Hematopoietic multipotent progenitor cell (in vitro differentiated cells): ENCODE measurements around the gene CCDC33. TPM values are rescaled to one million over a fixed set of nuclear protein-coding genes. Genes with fewer than 3 reads are reported as not detected.

Experiments used
- DNase-seq, 3 donors: peaks; one replicate each; pipeline ENCODE4 v3.0.0-alpha.2; 2011 to 2015; ENCODE audit warnings: low read depth in 2 of 3, low spot score in 2 of 3
- total RNA-seq: library from RNA; depleted of rRNA; stranded (reverse); fragments of >200 nt; gene quantifications from one replicate; pipeline ENCODE4 v1.2.3, GENCODE V29; 2012

Gene CCDC33
- total RNA-seq, 1 donor = not detected

DNA sequence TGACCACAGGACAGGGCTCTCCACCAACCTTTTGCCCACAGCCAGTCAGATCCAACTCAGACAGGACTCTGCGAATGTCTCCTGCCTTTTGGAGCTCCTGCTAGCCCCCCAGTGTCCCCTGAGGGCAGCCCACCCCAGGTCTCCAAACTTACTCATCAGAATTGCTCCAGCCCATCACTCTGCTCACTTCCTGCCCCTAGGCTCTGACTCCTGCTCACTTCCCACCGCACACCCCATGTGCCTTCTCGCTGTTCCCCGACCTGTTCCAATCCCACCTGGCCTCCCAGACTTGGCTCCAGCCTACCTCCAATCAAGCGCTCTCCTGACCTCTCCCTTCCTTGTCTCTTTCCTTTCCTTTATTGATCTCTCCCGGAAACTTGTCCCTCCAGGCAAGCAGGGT, 27.6 kb upstream of the CCDC33 start:
- DNase-seq = no peak

DNA sequence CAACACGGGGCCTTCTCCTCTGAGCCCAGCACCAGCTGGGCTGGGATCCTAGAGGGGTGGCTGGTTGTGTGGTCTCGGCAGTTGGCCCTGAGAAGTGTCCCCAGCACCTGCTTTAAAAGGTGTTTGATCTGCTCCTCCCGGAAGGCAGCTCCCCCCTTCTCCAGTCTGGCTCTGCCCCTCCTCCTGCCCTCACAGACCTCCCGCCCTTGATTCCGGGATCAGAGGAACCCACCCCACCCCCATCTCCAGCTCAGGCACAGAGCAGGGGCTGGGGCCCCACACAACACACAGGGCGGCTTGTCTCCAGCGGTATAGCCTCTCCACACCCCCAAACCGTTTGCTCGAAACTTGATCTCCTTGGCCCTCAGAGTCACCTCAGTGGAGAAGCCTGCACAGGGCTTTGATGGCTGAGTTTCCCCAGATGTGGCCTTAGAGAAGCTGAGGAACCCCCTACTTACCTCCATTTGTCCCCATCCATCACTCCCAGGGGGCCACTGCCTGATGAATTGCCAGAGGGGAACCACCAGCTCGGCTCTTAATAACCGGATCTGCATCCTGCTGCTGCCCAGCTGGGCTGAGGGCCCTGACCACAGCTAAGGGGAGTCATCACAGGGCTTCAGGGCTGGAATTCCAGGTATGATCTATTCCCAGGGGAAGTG, 27.1 kb upstream of the CCDC33 start:
- no peak for DNase-seq

DNA sequence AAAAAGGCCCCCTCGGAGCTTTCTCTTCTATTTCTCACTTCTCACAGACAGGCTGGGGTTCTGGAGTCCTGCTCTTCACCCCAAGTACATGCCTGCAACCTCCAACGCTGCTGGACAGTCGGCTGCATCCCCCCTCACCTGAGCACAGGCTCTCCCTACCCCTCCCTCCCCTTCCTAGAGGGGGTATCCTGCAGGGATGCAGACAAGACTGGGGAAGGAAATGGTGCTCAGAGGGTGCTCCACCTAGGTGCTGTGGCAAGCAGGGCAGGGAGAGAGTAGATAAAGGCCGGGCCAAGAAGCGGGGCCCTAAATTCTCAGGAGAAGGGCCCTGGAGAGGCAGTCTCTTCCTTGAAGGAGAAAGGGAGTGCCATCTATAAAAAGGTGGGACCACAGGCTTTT, 26.6 kb upstream of the CCDC33 start:
- no peak for DNase-seq

DNA sequence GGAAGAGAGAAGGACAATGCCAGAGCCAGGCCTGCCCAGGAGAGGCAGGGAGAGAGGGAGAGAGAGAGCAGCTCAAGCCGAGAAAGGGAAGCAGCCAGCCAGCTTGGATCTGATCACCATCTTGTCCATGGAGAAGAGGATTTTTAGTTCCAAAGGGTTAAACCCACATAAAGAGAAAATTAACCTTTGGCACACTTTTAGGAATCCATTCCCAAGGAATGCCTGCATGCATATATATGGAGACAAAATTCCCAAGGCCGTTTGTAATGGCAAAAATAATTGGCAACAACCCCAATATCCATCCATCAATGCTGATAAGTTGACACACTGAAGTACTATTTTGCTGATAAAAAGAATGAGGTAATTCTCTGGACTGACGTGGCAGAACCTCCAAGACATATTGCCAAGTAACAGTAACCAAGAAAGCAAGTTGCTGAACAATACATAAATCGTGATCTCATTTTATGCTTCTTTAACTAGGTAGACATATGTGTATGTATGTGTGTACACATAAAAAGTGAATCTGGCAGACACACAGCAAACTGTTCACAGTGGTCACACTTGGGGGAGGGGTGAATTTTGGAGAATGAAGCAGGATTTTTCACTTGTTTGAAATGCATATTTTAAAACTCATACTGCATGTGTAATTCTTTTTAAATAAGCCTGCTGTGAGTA, 26.0 kb upstream of the CCDC33 start:
- no peak for DNase-seq

DNA sequence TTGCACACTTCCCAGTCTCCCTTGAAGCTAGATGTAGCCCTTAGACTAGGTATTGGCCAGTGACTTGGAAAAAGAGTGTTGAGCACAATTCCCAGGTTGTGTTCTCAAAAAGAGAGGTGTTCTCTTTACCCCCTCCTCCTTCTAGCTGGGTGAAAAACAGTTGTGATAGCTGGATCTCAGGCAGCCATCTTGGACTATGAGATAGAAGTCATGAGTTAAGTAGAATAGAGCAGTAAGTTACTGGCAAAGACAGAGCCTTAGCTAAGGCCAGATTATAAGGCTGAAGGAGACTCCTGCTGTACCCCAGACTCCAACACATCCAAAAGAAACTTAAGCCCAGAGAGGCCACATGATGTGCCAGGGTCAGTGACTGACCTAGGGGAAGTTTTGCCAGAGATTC, 25.4 kb upstream of the CCDC33 start:
- DNase-seq = no peak

DNA sequence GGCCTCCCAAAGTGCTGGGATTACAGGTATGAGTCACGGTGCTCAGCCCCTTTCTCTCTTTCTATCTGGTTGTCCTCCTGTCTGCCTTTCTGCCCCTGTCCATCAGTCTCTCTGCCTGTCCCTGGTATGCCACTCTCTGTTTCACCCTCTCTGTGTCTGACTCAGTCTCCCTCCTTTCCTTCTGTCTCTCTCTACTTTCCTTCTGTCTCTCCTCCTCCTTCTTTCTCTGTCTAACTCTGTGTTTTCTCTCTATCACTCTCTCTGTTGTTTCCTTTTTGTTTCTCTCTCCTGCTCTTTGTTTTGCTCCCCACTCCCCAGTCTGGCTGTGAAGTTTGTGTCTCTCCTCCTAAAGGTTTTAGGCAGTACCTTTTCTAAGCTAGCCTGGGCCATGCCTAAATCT, 24.5 kb upstream of the CCDC33 start:
- DNase-seq = no peak

DNA sequence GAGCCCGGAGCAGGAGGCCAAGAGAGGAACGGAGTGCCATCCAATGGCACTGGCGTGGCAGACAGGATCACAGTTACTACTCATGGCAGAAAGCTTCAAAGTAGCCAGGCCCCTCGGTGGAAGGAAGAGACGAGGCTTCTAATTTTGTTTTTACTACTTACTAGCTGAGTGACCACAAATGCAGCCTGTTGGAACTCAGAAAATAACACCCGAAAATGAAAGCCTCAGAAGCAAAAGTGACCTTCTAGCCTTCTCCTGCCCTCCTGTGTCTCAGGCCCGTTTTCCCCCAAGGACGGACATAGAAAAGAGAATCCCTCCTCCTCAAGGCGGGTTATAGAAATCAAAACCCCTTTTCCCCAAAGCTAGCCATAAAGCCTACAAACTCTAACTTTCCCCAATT, 23.6 kb upstream of the CCDC33 start:
- no peak for DNase-seq

DNA sequence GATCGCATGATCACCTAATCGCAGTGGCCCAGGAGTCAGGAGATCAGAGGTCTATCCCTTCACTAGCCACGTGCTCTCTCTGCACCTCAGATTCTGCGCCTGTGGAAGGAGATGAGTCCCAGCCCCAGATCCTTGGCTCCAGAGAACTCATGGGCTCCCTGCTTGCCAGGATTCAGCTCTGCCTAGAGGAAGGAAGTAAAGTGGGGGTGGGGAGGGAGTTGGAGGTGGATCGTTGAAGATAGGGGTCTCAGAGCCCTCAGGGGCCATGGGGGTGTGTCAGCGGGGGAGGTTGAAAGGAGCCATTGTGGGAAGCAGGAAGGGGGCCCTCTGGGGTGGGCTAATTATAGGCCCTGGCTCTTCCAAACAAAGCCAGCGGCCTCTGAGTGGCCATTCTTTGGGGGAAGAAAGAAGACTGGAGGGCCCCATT, 22.3 kb upstream of the CCDC33 start:
- DNase-seq = no peak

DNA sequence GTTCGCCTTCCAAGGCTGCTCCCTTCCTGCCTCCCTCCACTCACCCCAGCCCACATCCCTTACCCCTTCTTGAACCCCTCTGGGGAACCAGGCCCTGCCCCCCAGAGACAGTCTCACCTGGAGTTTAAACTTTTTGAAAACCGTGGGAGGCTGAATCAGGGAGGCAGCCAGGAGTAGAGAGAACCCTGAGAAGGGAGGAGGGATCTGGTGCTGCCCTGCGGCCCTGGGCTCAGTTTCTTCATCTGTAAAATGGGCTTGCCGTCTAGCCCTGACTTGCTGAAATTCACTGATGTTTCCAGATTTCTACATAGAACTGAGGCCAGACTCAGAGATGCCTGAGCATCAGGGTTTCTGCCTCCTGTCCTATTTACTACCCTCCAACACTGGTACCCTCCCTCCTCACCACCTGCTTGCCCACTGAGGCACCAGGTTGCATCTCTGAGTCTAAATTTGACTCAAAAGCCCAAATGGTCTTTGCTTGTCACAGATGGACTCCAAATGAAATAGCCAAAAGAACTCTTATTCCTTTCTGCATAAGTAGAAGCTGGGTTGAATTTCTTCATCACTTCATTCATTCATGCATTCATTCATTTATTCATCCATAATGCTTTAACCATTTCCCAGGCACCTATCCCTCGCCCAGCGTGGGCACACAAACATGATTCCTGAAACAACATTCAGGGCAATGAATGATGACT, 21.7 kb upstream of the CCDC33 start:
- no peak for DNase-seq

DNA sequence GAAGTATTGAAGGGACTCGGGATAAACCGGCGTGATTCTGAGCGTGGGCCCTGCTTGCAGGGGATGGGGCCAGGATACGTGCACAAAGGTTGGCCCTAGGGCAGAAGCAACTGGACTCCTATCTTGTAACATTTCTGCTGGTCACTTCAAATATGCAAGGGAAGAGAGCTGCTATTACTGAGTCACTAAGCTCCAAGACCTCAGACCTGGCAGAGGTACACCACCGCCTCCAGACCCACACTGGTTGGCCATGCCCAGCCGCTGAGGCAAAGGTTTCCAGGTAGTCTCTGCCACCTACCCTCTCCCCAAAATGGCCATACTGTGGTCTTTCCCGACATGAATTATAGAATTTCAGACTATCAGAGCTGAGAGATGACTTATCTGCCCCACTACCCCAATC, 20.2 kb upstream of the CCDC33 start:
- no peak for DNase-seq

DNA sequence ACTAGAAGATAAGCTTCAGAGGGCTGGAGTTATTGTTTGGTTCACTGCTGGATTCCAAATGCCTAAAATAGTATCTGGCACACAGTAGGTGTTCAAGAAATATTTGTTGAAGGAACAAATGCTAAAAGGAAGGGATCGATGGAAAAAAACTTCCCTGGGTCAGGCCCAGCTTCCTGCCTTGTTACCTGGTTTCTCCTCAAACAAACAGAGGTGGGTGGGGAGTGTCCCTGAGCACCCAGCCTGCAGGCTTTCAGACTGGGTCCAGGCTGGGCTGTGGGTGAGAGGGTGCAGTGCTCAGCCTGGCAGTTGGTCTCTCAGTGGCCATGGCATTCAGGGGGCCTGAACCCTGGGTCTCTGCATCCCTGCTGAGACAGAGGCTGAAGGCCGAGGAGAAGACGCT, 19.2 kb upstream of the CCDC33 start:
- no peak for DNase-seq

DNA sequence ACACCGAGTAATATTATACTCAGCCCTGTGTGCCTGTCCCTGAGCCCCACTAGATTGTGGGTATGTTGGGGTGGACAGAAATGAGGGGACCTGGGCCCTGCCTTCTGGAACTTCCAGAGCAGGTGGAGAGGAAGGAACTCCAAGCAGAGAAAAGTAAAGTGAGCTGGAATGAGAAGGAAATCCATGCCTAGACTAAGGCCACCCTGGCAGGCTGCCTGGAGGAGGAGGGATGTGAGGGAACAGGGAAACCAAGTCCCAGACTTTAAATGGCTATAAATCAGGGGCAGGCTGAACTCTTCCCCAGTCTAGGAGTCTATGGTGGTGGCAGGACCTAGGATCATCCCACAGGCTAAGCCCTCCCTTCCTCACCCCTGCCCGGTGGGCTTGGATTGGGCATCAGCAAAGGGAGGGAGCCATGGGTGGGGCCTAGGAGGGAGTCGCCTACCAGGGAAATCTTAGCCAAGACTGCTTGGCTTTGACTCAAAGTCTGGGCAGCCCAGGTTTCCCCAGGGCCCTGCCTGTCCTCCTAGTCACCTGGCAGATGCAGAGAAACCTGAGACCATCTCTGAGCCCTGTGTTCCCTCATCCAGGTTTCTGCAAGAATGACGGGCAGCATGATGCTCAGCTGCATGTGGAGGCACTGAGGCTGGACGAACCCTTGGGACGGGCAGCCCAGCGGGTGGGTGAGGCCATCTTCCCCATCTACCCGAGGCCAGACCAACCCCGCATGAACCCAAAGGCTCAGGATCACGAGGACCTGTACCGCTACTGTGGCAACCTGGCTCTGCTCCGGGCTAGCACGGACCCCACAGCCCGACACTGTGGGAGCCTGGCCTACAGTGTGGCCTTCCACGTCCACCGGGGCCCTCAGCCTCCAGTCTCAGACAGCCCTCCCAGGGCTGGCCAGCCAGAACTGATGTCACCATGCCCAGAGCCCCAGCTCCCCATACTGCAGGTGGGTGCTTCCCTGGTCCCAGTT, 17.9 kb upstream of the CCDC33 start:
- no peak for DNase-seq

DNA sequence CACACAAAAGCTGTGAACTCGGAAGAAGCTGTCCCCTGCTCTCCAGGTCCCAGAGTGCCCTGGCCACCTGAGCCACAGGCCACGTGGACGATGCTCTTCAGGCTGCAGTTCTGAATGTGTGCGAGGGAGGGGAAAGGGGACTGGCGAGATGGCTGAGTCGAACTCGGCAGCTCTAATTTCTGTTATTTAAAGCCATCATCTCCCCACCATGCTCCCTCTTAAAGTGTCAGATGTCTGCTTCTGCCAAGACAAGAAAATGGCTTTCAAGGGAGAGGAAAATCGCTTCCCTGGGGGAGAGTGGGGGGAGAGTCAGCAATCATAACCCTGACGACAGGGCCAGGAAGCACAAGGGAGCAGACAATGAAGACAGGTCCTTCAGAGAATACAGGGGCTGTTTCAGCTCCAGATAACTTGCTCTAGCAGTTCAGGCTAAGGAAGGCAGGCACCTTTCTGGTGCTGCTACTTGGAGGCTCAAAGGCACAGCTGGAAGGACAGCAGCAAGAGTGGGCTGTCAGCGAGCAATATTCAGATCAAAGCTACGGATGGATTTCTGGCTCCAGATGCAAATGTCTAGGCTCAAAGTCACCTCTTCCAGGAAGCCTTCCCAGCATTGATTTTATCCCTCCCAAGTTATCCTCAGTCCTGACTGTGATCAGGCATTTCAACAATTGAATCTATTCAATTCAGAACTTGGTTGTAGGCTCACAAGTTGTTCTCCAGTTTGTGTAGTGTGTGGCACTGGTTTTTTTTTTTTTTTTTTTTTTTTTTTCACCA, 15.5 kb upstream of the CCDC33 start:
- no peak for DNase-seq

DNA sequence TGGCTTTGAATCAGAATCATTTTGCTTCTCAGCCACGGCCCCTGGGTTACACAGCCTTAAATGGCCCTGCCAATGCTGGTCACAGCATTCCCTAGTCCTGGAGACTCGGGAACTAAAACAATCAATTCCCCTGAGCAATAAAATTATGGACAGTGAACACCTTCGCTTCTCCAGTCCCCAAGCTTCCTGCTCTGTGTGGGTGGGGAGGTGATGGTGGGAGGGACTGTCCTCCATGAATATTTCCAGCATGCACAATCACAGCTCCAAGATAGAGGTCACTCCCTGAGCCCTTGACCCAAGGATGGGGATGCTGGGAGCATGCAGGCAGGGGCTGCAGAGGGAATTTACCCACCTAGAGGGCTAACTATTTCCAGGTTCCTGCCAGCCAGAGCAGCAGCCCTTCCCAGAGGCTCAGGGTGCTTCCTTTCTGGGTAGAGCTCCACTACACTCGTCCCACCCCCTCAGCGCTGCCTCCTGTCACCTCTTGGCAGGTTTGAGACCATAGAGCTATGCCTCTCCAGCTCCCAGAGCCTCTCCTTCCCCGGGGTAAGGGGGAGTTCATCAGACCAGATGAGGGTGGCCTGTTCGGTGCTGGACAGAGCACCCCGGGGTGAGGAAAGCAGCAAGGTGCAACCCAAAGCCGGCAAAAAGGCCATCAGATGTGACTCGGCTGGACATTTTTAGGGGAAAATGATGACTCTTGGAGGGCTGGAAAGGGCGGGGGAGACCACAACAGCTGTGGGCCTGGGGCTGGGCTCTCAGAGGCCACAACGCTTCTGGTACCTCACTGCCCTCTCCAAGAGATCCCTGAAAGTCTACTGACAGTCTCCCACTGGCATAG, 14.5 kb upstream of the CCDC33 start:
- no peak for DNase-seq

DNA sequence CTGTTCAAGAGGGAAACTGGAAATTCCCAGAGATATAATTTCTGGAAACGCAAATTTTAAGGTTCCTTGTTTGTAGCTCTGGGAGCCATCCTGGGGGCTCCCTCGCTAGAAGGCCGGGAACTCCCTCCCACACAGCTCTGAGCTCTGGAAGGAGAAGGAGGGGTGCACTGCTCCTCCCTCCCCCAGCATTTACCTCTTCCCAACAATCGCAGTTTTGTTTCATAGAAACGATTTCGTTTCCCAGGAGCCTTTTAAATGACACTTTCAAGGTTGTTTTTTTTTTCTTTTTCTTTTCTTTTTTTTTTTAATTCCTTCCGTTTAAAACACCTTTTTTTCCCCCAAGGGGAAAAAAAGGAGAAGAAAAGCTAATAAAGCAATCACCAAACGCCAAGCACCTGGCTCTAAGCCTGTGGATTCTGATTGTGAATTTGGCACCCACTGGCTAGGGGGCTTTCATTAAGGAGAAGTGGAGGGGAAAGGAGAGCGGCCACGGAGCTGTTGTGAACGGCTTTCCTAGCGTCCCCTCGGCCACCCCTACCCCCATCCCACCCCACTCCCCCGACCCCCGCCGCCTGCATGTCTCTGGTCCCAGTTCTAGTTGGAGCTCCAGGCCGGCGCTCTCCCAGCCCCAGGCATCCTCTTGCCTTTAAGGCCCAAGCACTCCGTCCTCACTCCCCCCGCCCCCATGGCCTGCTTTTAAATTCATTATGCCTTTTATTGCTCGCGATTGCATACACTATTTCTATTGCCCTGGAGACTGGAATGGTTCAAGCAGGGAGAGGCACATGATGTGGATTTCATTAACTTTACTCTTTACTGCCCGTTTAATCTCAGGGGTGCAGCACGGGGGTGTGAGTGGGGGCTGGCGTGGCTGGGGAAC, 13.6 kb upstream of the CCDC33 start:
- no peak for DNase-seq

DNA sequence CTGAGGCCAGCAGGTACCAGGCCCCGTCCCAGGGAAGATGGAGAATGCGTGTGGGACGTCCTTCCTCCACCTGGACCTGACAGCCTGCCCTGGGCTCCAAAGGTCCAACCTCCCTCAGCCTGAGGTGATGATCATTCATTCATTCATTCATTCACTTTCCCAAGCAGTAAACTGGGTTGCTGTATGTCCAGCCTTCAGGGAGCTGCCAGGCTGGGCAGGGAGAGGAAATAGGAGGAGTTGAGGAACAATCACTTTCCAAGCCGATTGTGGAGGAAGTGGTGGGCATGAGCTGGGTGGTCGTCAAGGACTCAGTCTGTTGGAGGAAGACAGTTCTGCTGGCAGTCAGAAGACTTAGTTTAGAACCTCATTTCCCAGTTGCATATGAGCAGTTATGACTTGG, 10.2 kb upstream of the CCDC33 start:
- DNase-seq = no peak

DNA sequence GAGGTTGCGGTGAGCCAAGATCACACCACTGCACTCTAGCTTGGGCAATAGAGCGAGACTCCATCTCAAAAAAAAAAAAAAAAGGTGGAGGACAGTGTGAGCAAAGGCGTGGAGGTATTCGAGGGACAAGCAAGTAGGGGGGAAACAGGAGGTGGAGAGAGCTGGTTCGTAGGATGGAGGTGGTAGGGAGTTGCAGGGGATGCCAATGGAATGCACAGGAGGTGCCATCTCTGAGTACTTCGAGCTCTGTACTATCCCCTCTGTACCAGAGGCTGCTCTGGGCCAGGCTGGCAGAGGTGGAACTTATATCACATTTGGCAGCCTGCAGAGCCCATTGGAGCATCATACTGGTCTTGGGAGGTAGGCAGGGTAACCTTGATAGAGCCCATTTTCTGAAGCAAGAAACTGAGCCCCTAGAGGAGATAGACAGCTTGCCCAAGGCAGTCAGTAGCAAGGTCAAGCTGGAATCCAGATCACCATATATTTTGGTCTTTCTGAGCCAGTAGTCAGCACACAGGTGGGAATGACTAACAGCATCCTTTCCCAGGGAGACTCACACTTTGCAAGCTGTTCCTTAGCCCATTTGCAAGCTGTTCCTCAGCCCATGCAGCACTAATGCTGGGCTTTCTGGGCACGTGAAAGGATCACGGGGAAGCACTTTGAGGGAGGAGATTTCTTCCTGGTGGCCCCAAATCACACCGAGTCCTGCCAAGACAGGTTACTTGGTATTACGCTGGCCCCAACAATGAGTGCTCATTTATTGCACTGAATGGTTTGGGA, 9.2 kb upstream of the CCDC33 start:
- DNase-seq = no peak
